H1 (cell line): ENCODE results near the gene FPR3.

Source experiments
- BCL11A ChIP-seq, 2 experiments: IDR thresholded peaks; one replicate each; pipeline ENCODE4 v1.6.1; 2011; ENCODE audit warnings: low read depth in 2 of 2, low read length in 2 of 2, mild to moderate bottlenecking in 2 of 2
- CBX5 ChIP-seq: fragments of 300-800, 300-1000 bp; sonication (generic); IDR thresholded peaks from 2 replicates; pipeline ENCODE4 v1.7.1; 2016; ENCODE audit warnings: antibody characterized with exemption, low read length, low read depth
- CTCF ChIP-seq, 3 experiments: IDR thresholded peaks; 1 replicate in 2 of 3; 2 replicates in 1 of 3; pipeline versions ENCODE4 v1.5.1 to v1.6.1; 2011; ENCODE audit warnings: low read length in 3 of 3, mild to moderate bottlenecking in 3 of 3, inconsistent platforms in 2 of 3, low read depth in 1 of 3, moderate library complexity in 1 of 3; ENCODE audit not compliant: insufficient read depth in 1 of 3; ENCODE audit errors: control extremely low read depth in 1 of 3
- EP300 ChIP-seq, 2 experiments: IDR thresholded peaks; 1 replicate in 1 of 2; 2 replicates in 1 of 2; pipeline ENCODE4 v1.6.1; 2011 to 2012; ENCODE audit warnings: low read depth in 2 of 2, low read length in 2 of 2, mild to moderate bottlenecking in 2 of 2, borderline replicate concordance in 1 of 2, inconsistent platforms in 1 of 2, moderate library complexity in 1 of 2
- GABPA ChIP-seq: IDR thresholded peaks from 2 replicates; pipeline ENCODE4 v1.6.1; 2011; ENCODE audit warnings: mild to moderate bottlenecking, low read length, moderate library complexity, borderline replicate concordance; ENCODE audit not compliant: insufficient read depth
- MAFK ChIP-seq: IDR thresholded peaks from 2 replicates; pipeline ENCODE4 v1.6.1; 2012; ENCODE audit warnings: low read depth, mild to moderate bottlenecking, improper control_type of control experiment, low read length
- NRF1 ChIP-seq: IDR thresholded peaks from 2 replicates; pipeline ENCODE4 v1.6.1; 2011; ENCODE audit warnings: mild to moderate bottlenecking, low read depth, low read length, improper control_type of control experiment
- POLR2A ChIP-seq, 2 experiments: IDR thresholded peaks; 1 replicate in 1 of 2; 2 replicates in 1 of 2; pipeline ENCODE4 v1.6.1; 2011; ENCODE audit warnings: low read depth in 2 of 2, low read length in 2 of 2, mild to moderate bottlenecking in 2 of 2; ENCODE audit errors: control extremely low read depth in 1 of 2
- RXRA ChIP-seq: IDR thresholded peaks from 2 replicates; pipeline ENCODE4 v1.6.1; 2011; ENCODE audit warnings: low read depth, mild to moderate bottlenecking, low read length, moderate library complexity; ENCODE audit not compliant: insufficient read depth
- USF2 ChIP-seq: IDR thresholded peaks from 2 replicates; pipeline ENCODE4 v1.6.1; 2011; ENCODE audit warnings: low read length, improper control_type of control experiment
- ZNF274 ChIP-seq: IDR thresholded peaks from 2 replicates; pipeline ENCODE4 v1.7.0; 2012; ENCODE audit warnings: low read length, borderline replicate concordance; ENCODE audit errors: extremely low read depth

GRCh38 chr19:51830274-51830673 lies 35.3 kb downstream of the FPR3 start:
- no peak for TF ChIP-seq EP300 (IDR thresholded peaks at IDR 0.05; ENCODE audit: borderline replicate concordance in 1 of 2, low read depth in 2 of 2, low read length in 2 of 2)
- no peak for TF ChIP-seq NRF1
- TF ChIP-seq ZNF274, result no peak
- no peak for TF ChIP-seq RXRA
- TF ChIP-seq MAFK, result no peak
- no peak for TF ChIP-seq GABPA
- no peak for TF ChIP-seq CBX5
- no peak for TF ChIP-seq POLR2A (IDR thresholded peaks at IDR 0.05; ENCODE audit: control extremely low read depth in 1 of 2, low read depth in 2 of 2, low read length in 2 of 2)
- TF ChIP-seq BCL11A (IDR thresholded peaks at IDR 0.05; ENCODE audit: low read depth in 2 of 2, low read length in 2 of 2), result no peak
- no peak for TF ChIP-seq CTCF (IDR thresholded peaks at IDR 0.05; ENCODE audit: control extremely low read depth in 1 of 3, insufficient read depth in 1 of 3, low read depth in 1 of 3, low read length in 3 of 3)
- no peak for TF ChIP-seq USF2
